DOHH2 (cell line): ENCODE data around the gene PLXNC1.

Experiments used
- H3F3A ChIP-seq: fragments of 200-600 bp; sonication (generic), shearing (Covaris generic); 2 replicates; pipeline ENCODE4 v1.6.0; 2016; ENCODE audit warnings: antibody characterized with exemption, mild to moderate bottlenecking; ENCODE audit not compliant: control insufficient read depth, insufficient read depth
- H3K27ac ChIP-seq: fragments of 200-600 bp; sonication (generic); 2 replicates; pipeline ENCODE4 v1.5.1; 2014; ENCODE audit warnings: low read depth, mild to moderate bottlenecking, low read length, moderate library complexity
- H3K27me3 ChIP-seq: fragments of 200-600 bp; sonication (generic); 2 replicates; pipeline ENCODE4 v1.6.1; 2014; ENCODE audit warnings: mild to moderate bottlenecking, low read length, mixed read lengths; ENCODE audit not compliant: control insufficient read depth
- H3K36me3 ChIP-seq: fragments of 200-600 bp; sonication (generic); 2 replicates; pipeline ENCODE4 v1.6.1; 2014; ENCODE audit warnings: mild to moderate bottlenecking, low read length, moderate library complexity, mixed read lengths; ENCODE audit not compliant: control insufficient read depth
- H3K4me1 ChIP-seq: fragments of 200-600 bp; sonication (generic); 2 replicates; pipeline ENCODE4 v1.6.1; 2014; ENCODE audit warnings: mild to moderate bottlenecking, low read length, mixed read lengths; ENCODE audit not compliant: control insufficient read depth
- H3K4me2 ChIP-seq: fragments of 200-600 bp; sonication (generic); 2 replicates; pipeline ENCODE4 v1.6.0; 2014; ENCODE audit warnings: mild to moderate bottlenecking, low read length, moderate library complexity
- H3K4me3 ChIP-seq: fragments of 200-600 bp; sonication (generic); 2 replicates; pipeline ENCODE4 v1.5.1; 2014; ENCODE audit warnings: mild to moderate bottlenecking, low read length, mixed read lengths
- H3K79me2 ChIP-seq: fragments of 200-600 bp; sonication (generic); 2 replicates; pipeline ENCODE4 v1.6.1; 2014; ENCODE audit warnings: mild to moderate bottlenecking, low read length, mixed read lengths; ENCODE audit not compliant: control insufficient read depth
- H3K9me2 ChIP-seq: fragments of 200-600 bp; sonication (generic); replicated peaks from 2 replicates; pipeline ENCODE4 v1.6.1; 2014; ENCODE audit warnings: mild to moderate bottlenecking, low read length, mixed read lengths; ENCODE audit not compliant: control insufficient read depth
- H3K9me3 ChIP-seq: fragments of 200-600 bp; sonication (generic); 2 replicates; pipeline ENCODE4 v1.6.1; 2014; ENCODE audit warnings: antibody characterized with exemption, low read length, mixed read lengths; ENCODE audit not compliant: control insufficient read depth, insufficient read depth
- H4K20me1 ChIP-seq: fragments of 200-600 bp; sonication (generic); 2 replicates; pipeline ENCODE4 v1.6.0; 2014; ENCODE audit warnings: low read depth, mild to moderate bottlenecking, antibody characterized with exemption, low read length, moderate library complexity; ENCODE audit not compliant: control insufficient read depth, insufficient read depth
- EZH2phosphoT487 ChIP-seq: fragments of 200-600 bp; sonication (generic); IDR thresholded peaks from 2 replicates; pipeline ENCODE4 v1.6.1; 2017; ENCODE audit warnings: borderline replicate concordance, mild to moderate bottlenecking, antibody characterized with exemption, low read length, moderate library complexity, mixed read lengths
- TF ChIP-seq, protein P1 (sequence below): fragments of 200-600 bp; sonication (generic); IDR thresholded peaks from one replicate; pipeline ENCODE4 v1.5.1; 2014; ENCODE audit warnings: antibody characterized with exemption, mild to moderate bottlenecking, low read depth, low read length; ENCODE audit not compliant: poor library complexity, severe bottlenecking

Gene PLXNC1

DNA sequence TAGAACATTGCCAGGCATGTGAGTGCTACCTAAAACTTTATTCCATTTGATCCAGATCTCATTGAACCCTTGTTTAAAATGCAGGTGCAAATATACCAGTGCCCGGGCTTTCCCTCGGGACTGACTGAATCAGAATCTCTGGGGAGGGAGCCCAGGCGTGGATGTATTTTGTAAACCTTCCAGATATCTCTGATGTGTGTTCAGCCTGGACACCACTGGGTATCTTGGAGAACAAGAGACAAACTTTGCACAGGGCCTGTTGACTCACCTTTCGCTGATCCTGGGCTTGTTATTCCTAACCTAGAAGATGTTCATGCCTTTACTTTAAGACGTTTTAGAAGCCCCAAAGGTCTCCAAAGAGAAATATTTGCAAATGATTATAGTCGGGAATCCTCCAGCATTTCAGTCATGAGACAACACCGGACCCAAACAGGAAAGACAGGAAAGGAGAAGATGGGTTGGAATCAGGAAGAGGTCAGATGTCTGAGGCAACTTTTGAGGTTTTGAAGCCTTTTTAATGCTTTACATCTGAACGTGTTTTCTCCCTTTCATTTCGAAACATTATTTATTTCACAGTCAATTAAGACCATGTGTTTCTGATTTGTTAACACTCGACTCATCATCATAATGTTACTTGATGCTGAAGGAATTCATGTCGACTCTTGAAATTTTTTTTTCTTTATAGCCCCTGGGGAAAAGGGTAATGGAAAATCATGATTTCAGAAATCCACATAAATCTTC lies 118.6 kb downstream of the PLXNC1 start:
- Histone ChIP-seq H3K9me2 (no peaks in the 10 kb centered on the region), H3K36me3 (no peaks in the 10 kb centered on the region), H3K9me3 (no peaks in the 10 kb centered on the region), H3F3A (no peaks in the 10 kb centered on the region), H3K4me3 (no peak overlapping the region), H3K27ac (no peak overlapping the region), H3K27me3 (no peaks in the 10 kb centered on the region; the same call in 1 of the 2 replicates), H4K20me1 (no peaks in the 10 kb centered on the region), H3K4me1 (peaks cover 25% of the 10 kb centered on the region), H3K4me2 (no peak overlapping the region), H3K79me2 (no peaks in the 10 kb centered on the region)
- no peak for TF ChIP-seq EZH2phosphoT487
- TF ChIP-seq, protein P1, sequence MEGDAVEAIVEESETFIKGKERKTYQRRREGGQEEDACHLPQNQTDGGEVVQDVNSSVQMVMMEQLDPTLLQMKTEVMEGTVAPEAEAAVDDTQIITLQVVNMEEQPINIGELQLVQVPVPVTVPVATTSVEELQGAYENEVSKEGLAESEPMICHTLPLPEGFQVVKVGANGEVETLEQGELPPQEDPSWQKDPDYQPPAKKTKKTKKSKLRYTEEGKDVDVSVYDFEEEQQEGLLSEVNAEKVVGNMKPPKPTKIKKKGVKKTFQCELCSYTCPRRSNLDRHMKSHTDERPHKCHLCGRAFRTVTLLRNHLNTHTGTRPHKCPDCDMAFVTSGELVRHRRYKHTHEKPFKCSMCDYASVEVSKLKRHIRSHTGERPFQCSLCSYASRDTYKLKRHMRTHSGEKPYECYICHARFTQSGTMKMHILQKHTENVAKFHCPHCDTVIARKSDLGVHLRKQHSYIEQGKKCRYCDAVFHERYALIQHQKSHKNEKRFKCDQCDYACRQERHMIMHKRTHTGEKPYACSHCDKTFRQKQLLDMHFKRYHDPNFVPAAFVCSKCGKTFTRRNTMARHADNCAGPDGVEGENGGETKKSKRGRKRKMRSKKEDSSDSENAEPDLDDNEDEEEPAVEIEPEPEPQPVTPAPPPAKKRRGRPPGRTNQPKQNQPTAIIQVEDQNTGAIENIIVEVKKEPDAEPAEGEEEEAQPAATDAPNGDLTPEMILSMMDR, result no peak

DNA sequence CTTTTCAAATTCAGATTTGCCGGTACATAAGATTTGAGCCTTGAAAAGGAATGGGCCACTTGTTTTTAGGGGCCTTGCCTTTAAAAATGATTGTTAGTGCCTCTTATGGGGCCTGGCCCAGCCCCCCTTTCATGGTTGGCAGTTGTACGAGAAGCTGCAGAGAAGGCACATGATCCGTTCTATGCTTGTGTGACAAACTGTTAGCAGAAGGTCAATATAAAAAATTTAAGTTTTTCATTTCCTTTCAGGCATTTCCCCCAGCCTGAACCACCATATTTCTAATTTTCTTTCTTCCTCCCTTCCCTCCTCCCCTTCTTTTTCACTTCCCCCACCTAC lies 119.1 kb downstream of the PLXNC1 start:
- H3K36me3 ChIP-seq, result no peaks in the 10 kb centered on the region
- no peaks in the 10 kb centered on the region for H3F3A ChIP-seq
- H3K79me2 ChIP-seq, result no peaks in the 10 kb centered on the region
- H3K27me3 ChIP-seq, result no peaks in the 10 kb centered on the region; the same call in 1 of the 2 replicates
- H3K4me3 ChIP-seq, result no peak overlapping the region
- H3K9me3 ChIP-seq, result no peaks in the 10 kb centered on the region
- H3K4me2 ChIP-seq, result no peak overlapping the region
- H3K4me1 ChIP-seq, result peaks cover 19% of the 10 kb centered on the region
- no peak overlapping the region for H3K27ac ChIP-seq
- no peaks in the 10 kb centered on the region for H4K20me1 ChIP-seq
- no peaks in the 10 kb centered on the region for H3K9me2 ChIP-seq
- TF ChIP-seq EZH2phosphoT487, result no peak
- TF ChIP-seq, protein P1, result no peak

DNA sequence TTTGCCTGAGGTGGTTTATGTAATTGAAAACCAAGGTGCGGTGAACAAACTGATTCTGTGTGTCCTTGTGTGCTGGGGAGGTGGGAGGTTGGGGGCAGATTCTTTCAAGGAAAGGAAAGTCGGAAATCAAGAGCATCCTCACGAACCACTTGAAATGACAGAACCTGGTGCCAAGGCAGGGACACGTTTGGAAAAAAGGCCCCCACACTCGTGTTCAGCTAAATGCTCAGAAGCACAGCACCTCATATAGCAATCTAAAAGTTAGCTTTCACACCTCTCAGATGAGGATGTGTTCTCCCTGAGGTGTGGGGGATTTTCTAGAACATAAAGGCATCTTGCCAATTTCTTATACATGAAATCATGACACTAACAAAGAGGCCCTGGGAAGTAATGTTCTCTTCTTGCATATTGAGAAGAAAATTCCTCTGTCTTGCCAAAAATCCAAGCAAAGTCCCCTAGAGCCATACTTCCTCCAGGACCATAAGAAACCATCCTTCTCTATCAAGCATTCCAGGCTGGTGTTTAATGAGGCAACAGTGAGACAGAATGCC lies 119.6 kb downstream of the PLXNC1 start:
- Histone ChIP-seq H3K4me3 (no peak overlapping the region), H3K27me3 (no peaks in the 10 kb centered on the region; the same call in 1 of the 2 replicates), H3K4me2 (no peak overlapping the region), H3K9me2 (no peaks in the 10 kb centered on the region), H3K79me2 (no peaks in the 10 kb centered on the region), H3K27ac (no peak overlapping the region), H3K4me1 (peaks cover 15% of the 10 kb centered on the region), H4K20me1 (no peaks in the 10 kb centered on the region), H3K9me3 (no peaks in the 10 kb centered on the region), H3F3A (no peaks in the 10 kb centered on the region), H3K36me3 (no peaks in the 10 kb centered on the region)
- TF ChIP-seq EZH2phosphoT487, result no peak
- TF ChIP-seq, protein P1, result no peak
